AG04449 (cell line): Measurements from ENCODE around the gene CBX3.
"Not testable (repeated sequence)": the region's sequence is repeated elsewhere in the genome, so short reads cannot be mapped to it uniquely, and the experiment has no call there.

ENCODE experiments used
- CTCF ChIA-PET: fragments of 350-600 bp; formaldehyde crosslinking; extraction: SDS; loops from one replicate; lab custom pipeline; 2021; ENCODE audit warnings: antibody characterized with exemption; lab: Yijun Ruan, JAX
- POLR2A ChIA-PET: fragments of 400-600, 350-600 bp; formaldehyde crosslinking; extraction: SDS; loops from one replicate; lab custom pipeline; 2020; ENCODE audit warnings: antibody characterized with exemption, inconsistent platforms; lab: Yijun Ruan, JAX
- DNase-seq: peaks from one replicate; pipeline ENCODE4 v3.0.0-alpha.2; 2010; ENCODE audit warnings: low read depth, low spot score
- H3K4me3 ChIP-seq: 2 replicates; pipeline ENCODE4 v1.5.1; 2011; ENCODE audit warnings: low read depth, mild to moderate bottlenecking, control low read depth, low read length
- CTCF ChIP-seq: IDR thresholded peaks from one replicate; pipeline ENCODE4 v1.5.1; 2011; ENCODE audit warnings: mild to moderate bottlenecking, moderate library complexity, low read length, control low read depth, inconsistent platforms; ENCODE audit not compliant: insufficient read depth; ENCODE audit errors: missing control alignments

CBX3 gene

GRCh38 chr7:26169271-26169670, 32.3 kb upstream of the CBX3 start:
- POLR2A ChIA-PET, result no interaction called here
- TF ChIP-seq CTCF, result no peak
- CTCF ChIA-PET, result no interaction called here
- DNase-seq, result no peak
- no peak overlapping the region for H3K4me3 ChIP-seq

DNA sequence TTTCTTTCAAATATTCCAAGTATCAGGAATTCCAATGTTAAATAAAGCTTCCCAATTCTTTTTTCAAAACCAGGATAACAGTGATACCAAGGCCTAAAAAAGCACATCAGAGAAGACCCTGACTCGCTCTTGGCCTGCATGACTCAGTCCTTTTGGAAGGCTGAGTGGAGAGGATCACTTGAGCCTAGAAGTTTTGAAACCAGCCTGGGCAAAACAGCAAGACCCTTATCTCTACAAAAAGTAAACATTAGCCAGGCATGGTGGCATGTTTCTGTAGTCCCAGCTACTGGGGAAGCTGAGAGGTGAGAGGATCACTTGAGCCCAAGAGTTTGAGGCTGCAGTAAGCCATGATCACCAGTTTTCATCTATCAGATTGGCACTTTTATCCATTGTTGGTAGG, 30.9 kb upstream of the CBX3 start:
- ChIA-PET CTCF (no interaction called here), POLR2A (no interaction called here)
- no peak for DNase-seq
- no peak overlapping the region for H3K4me3 ChIP-seq
- no peak for TF ChIP-seq CTCF

DNA sequence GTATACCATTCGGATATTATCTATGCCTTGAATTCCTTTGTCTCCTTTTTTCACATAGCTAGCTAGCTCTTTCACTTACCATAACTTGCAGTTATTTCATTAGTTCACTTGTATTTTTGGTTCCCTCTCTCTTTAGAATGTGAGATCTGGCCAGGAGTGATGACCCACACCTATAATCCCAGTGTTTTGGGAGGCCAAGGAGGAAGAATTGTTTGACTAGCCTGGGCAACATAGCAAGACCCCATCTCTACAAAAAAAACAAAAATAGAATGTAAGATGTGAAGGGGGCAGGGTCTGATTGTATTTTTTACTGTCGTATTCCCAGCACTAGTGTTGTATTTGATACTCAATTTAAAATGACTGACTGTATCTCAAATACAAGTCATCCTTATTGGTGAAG, 29.9 kb upstream of the CBX3 start:
- POLR2A ChIA-PET, result interaction anchor here (1.2 kb wide), 1 partner anchor 10 kb away, joined by 5 read pairs; no protein-coding TSS in a partner anchor
- no peak for TF ChIP-seq CTCF
- H3K4me3 ChIP-seq, result no peak overlapping the region
- CTCF ChIA-PET, result interaction anchor here (0.7 to 1.2 kb wide), 3 partner anchors 10 to 83 kb away, joined by 3 to 5 read pairs (median 3); no protein-coding TSS in a partner anchor
- no peak for DNase-seq

GRCh38 chr7:26172048-26172447, 29.5 kb upstream of the CBX3 start:
- POLR2A ChIA-PET, result interaction anchor here (1.2 kb wide), 1 partner anchor 9 kb away, joined by 5 read pairs; no protein-coding TSS in a partner anchor
- CTCF ChIA-PET, result interaction anchor here (0.7 to 1.2 kb wide), 4 partner anchors 9 to 84 kb away, joined by 3 to 5 read pairs (median 3); no protein-coding TSS in a partner anchor
- DNase-seq, result no peak
- TF ChIP-seq CTCF, result no peak
- H3K4me3 ChIP-seq, result no peak overlapping the region

DNA sequence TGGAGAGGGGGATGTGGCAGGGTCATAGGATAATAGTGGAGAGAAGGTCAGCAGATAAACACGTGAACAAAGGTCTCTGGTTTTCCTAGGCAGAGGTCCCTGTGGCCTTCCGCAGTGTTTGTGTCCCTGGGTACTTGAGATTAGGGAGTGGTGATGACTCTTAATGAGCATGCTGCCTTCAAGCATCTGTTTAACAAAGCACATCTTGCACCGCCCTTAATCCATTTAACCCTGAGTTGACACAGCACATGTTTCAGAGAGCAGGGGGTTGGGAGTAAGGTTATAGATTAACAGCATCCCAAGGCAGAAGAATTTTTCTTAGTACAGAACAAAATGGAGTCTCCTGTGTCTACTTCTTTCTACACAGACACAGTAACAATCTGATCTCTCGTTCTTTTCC, 25.6 kb upstream of the CBX3 start:
- H3K4me3 ChIP-seq, CTCF ChIA-PET, POLR2A ChIA-PET, DNase-seq: not testable (repeated sequence)

DNA sequence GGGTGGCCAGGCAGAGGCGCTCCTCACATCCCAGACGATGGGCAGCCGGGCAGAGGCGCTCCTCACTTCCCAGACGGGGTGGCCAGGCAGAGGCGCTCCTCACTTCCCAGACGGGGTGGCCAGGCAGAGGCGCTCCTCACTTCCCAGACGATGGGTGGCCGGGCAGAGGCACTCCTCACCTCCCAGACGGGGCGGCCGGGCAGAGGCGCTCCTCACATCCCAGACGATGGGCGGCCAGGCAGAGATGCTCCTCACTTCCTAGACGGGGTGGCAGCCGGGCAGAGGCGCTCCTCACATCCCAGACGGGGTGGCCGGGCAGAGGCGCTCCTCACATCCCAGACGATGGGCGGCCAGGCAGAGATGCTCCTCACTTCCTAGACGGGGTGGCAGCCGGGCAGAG, 24.8 kb upstream of the CBX3 start:
- POLR2A ChIA-PET, H3K4me3 ChIP-seq, CTCF ChIA-PET, DNase-seq: not testable (repeated sequence)

DNA sequence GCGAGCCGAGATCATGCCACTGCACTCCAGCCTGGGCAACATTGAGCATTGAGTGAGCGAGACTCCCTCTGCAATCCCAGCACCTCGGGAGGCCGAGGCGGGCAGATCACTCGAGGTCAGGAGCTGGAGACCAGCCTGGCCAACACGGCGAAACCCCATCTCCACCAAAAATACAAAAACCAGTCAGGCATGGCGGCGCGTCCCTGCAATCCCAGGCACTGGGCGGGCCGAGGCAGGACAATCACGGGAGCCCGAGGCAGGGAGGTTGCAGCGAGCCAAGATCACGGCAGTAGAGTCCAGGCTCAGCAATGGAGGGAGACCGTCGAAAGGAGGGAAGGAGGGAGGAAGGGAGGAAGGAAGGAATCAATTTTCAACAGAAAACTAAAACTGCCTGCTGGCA, 24.3 kb upstream of the CBX3 start:
- DNase-seq, H3K4me3 ChIP-seq, CTCF ChIA-PET, POLR2A ChIA-PET: not testable (repeated sequence)

GRCh38 chr7:26178272-26178960, 23.1 kb upstream of the CBX3 start:
- DNase-seq, result no peak
- H3K4me3 ChIP-seq, result no peak overlapping the region
- no peak for TF ChIP-seq CTCF
- POLR2A ChIA-PET, result interaction anchor here (0.8 to 1.7 kb wide), 3 partner anchors 15 to 23 kb away, joined by 3 to 9 read pairs (median 4); partner anchors contain the start of gene CBX3
- CTCF ChIA-PET, result no interaction called here
